Stimulated activated CD4-positive, alpha-beta T cell treated with anti-CD3 and anti-CD28 coated beads, Interleukin-2, amount 100 ng/mL, for 48 hours (primary cell): ENCODE data around the gene PRDM10.

Experiments
- DNase-seq, 2 donors: peaks; one replicate each; pipeline ENCODE4 v3.0.0-alpha.2; 2020

Gene PRDM10

GRCh38 chr11:129943036-129943435 lies 59.6 kb downstream of the PRDM10 start:
- DNase-seq: no peak

GRCh38 chr11:129939510-129939909 lies 63.1 kb downstream of the PRDM10 start:
- no peak for DNase-seq

GRCh38 chr11:129938764-129939163 lies 63.9 kb downstream of the PRDM10 start:
- no peak for DNase-seq

- no peak for DNase-seq
Measured at GRCh38 chr11:129937592-129938238, 64.9 kb downstream of the PRDM10 start.

- no peak for DNase-seq
Measured at GRCh38 chr11:129935723-129936122, 66.9 kb downstream of the PRDM10 start.

GRCh38 chr11:129933891-129934290 lies 68.7 kb downstream of the PRDM10 start:
- no peak for DNase-seq

- no peak for DNase-seq
Measured at GRCh38 chr11:129933262-129933661, 69.4 kb downstream of the PRDM10 start.

GRCh38 chr11:129932381-129933067 lies 70.1 kb downstream of the PRDM10 start:
- no peak for DNase-seq

- DNase-seq: no peak
Measured at GRCh38 chr11:129930743-129931142, 71.9 kb downstream of the PRDM10 start.

- no peak for DNase-seq
Measured at GRCh38 chr11:129930296-129930695, 72.3 kb downstream of the PRDM10 start.

- no peak for DNase-seq
Measured at GRCh38 chr11:129929721-129930120, 72.9 kb downstream of the PRDM10 start.

GRCh38 chr11:129928923-129929692 lies 73.5 kb downstream of the PRDM10 start:
- DNase-seq: no peak

- no peak for DNase-seq
Measured at GRCh38 chr11:129922674-129923073, 80.0 kb downstream of the PRDM10 start.

- DNase-seq: no peak
Measured at GRCh38 chr11:129918361-129918760, 84.3 kb downstream of the PRDM10 start.

GRCh38 chr11:129917231-129917630 lies 85.4 kb downstream of the PRDM10 start:
- no peak for DNase-seq

GRCh38 chr11:129911298-129911697 lies 91.3 kb downstream of the PRDM10 start:
- DNase-seq: no peak

GRCh38 chr11:129910360-129910759 lies 92.3 kb downstream of the PRDM10 start:
- no peak for DNase-seq

- DNase-seq: no peak
Measured at GRCh38 chr11:129905402-129905801, 97.2 kb downstream of the PRDM10 start.

- DNase-seq: no peak
Measured at GRCh38 chr11:129896062-129896461, 106.6 kb downstream of the PRDM10 start.

GRCh38 chr11:129895126-129896041 lies 107.3 kb downstream of the PRDM10 start, which contains the start of gene NFRKB:
TSS of gene NFRKB (minus strand) at chr11:129895578. CDS start at chr11:129892849, 2,729 bp downstream.
- DNase-seq: peak; percentile 85 to 92

- DNase-seq: no peak
Measured at GRCh38 chr11:129894278-129895125, 108.1 kb downstream of the PRDM10 start.

GRCh38 chr11:129888451-129888850 lies 114.2 kb downstream of the PRDM10 start:
- no peak for DNase-seq
